OCI-LY1 (cell line): Measurements from ENCODE around the gene DPP6.

Source experiments
- H2AFZ ChIP-seq: fragments of 200-600 bp; sonication (generic), shearing (Covaris generic); 2 replicates; pipeline ENCODE4 v1.6.0; 2014; ENCODE audit warnings: antibody characterized with exemption, mild to moderate bottlenecking, low read length
- H3F3A ChIP-seq: fragments of 200-600 bp; sonication (generic), shearing (Covaris generic); 2 replicates; pipeline ENCODE4 v1.6.0; 2014; ENCODE audit warnings: mild to moderate bottlenecking, antibody characterized with exemption, low read length, moderate library complexity; ENCODE audit not compliant: insufficient read depth
- H3K27ac ChIP-seq: fragments of 200-600 bp; sonication (generic); 2 replicates; pipeline ENCODE4 v1.5.1; 2014; ENCODE audit warnings: low read length, mixed run types, mild to moderate bottlenecking, low read depth; ENCODE audit not compliant: poor library complexity, severe bottlenecking
- H3K27me3 ChIP-seq: fragments of 200-600 bp; sonication (generic); 2 replicates; pipeline ENCODE4 v1.6.0; 2014; ENCODE audit warnings: antibody characterized with exemption, mild to moderate bottlenecking, low read length, moderate library complexity; ENCODE audit not compliant: insufficient read depth
- H3K36me3 ChIP-seq: fragments of 200-600 bp; sonication (generic); 2 replicates; pipeline ENCODE4 v1.6.1; 2014; ENCODE audit warnings: mild to moderate bottlenecking, antibody characterized with exemption, low read length, moderate library complexity, mixed read lengths; ENCODE audit not compliant: insufficient read depth
- H3K4me1 ChIP-seq: fragments of 200-600 bp; sonication (generic); 2 replicates; pipeline ENCODE4 v1.5.1; 2014; ENCODE audit warnings: mild to moderate bottlenecking, low read length, moderate library complexity; ENCODE audit not compliant: insufficient read depth, severe bottlenecking
- H3K4me2 ChIP-seq: fragments of 200-600 bp; sonication (generic), shearing (Covaris generic); 2 replicates; pipeline ENCODE4 v1.6.1; 2014; ENCODE audit warnings: low read length
- H3K4me3 ChIP-seq: fragments of 200-600 bp; sonication (generic); 2 replicates; pipeline ENCODE4 v1.5.1; 2014; ENCODE audit warnings: low read length, low read depth, mild to moderate bottlenecking, mixed read lengths; ENCODE audit not compliant: poor library complexity, severe bottlenecking
- H3K79me2 ChIP-seq: fragments of 200-600 bp; shearing (Covaris generic); 2 replicates; pipeline ENCODE4 v1.6.1; 2016; ENCODE audit warnings: mixed run types, low read length, mixed read lengths; ENCODE audit not compliant: insufficient read depth
- H3K9ac ChIP-seq: fragments of 200-600 bp; sonication (generic), shearing (Covaris generic); 2 replicates; pipeline ENCODE4 v1.6.1; 2014; ENCODE audit warnings: mild to moderate bottlenecking, low read length, mixed read lengths
- H3K9me2 ChIP-seq: fragments of 200-600 bp; sonication (generic), shearing (Covaris generic); 2 replicates; pipeline ENCODE4 v1.6.1; 2014; ENCODE audit warnings: low read depth, mild to moderate bottlenecking, low read length, mixed read lengths
- H3K9me3 ChIP-seq: fragments of 200-600 bp; shearing (Covaris generic); 2 replicates; pipeline ENCODE4 v1.6.1; 2014; ENCODE audit warnings: low read length, mixed read lengths
- H4K20me1 ChIP-seq: fragments of 200-600 bp; sonication (generic), shearing (Covaris generic); 2 replicates; pipeline ENCODE4 v1.6.0; 2016; ENCODE audit warnings: mild to moderate bottlenecking, low read length; ENCODE audit not compliant: insufficient read depth
- EZH2 ChIP-seq: fragments of 200-600 bp; sonication (generic), shearing (Covaris generic); IDR thresholded peaks from 2 replicates; pipeline ENCODE4 v1.8.0; 2017; ENCODE audit warnings: borderline replicate concordance, mixed run types, mild to moderate bottlenecking, antibody characterized with exemption, low read length, moderate library complexity, mixed read lengths
- TF ChIP-seq, protein P1 (sequence below): fragments of 200-600 bp; sonication (generic), shearing (Covaris generic); IDR thresholded peaks from 2 replicates; pipeline ENCODE4 v1.5.1; 2017; ENCODE audit warnings: mild to moderate bottlenecking, antibody characterized with exemption, low read length, moderate library complexity, mixed read lengths

The DPP6 gene

DNA sequence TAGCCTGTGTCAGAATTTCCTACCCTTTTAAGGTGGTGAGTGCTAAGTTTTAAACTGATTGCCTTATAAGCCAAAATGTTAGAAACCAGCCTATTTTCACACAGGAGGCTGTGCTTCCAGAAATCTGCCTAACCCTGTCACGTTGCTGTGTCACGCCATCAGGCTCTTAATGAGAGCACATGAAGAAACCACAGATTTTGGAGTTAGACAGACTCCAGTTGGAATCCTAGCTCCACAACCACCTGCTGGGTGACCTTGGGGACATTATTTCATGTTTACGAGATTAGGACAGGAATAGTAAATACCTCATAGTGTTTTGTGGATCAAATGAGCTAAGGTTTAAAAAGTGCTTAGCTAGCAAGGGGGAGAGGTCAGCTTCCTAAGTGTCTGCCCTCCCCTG is 321.8 kb downstream of the DPP6 start:
- Histone ChIP-seq H3K9me2 (no peaks in the 10 kb centered on the region), H3K9ac (no peak overlapping the region), H3K36me3 (no peaks in the 10 kb centered on the region), H3K4me3 (no peak overlapping the region), H3F3A (no peaks in the 10 kb centered on the region), H3K27me3 (no peaks in the 10 kb centered on the region), H3K27ac (no peak overlapping the region), H3K79me2 (no peaks in the 10 kb centered on the region), H3K4me2 (no peak overlapping the region), H3K9me3 (no peaks in the 10 kb centered on the region), H3K4me1 (no peaks in the 10 kb centered on the region), H2AFZ (no peak overlapping the region), H4K20me1 (no peaks in the 10 kb centered on the region)
- TF ChIP-seq, protein P1, sequence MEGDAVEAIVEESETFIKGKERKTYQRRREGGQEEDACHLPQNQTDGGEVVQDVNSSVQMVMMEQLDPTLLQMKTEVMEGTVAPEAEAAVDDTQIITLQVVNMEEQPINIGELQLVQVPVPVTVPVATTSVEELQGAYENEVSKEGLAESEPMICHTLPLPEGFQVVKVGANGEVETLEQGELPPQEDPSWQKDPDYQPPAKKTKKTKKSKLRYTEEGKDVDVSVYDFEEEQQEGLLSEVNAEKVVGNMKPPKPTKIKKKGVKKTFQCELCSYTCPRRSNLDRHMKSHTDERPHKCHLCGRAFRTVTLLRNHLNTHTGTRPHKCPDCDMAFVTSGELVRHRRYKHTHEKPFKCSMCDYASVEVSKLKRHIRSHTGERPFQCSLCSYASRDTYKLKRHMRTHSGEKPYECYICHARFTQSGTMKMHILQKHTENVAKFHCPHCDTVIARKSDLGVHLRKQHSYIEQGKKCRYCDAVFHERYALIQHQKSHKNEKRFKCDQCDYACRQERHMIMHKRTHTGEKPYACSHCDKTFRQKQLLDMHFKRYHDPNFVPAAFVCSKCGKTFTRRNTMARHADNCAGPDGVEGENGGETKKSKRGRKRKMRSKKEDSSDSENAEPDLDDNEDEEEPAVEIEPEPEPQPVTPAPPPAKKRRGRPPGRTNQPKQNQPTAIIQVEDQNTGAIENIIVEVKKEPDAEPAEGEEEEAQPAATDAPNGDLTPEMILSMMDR: no peak
- no peak for TF ChIP-seq EZH2

DNA sequence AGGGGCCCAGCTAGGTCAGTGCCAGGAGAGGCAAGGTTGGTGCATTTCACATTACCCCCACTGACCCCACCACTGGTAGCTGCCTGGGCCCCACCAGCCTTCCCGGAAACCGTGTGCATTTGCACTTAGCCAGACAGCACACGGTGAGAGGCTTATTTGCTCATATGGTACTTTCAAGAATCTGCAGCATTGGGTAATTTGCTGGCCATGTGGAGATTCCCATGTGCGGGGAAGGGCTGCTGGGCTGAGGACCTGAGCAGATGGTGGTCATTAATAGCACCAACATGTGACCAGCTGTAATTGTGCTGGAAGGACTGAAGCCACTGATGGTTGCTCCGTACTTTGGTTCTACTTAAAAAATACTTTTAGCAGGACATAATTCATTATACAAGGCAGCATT is 323.8 kb downstream of the DPP6 start:
- no peaks in the 10 kb centered on the region for H3K36me3 ChIP-seq
- H3K9me3 ChIP-seq: no peaks in the 10 kb centered on the region
- TF ChIP-seq EZH2: no peak
- TF ChIP-seq, protein P1: no peak
- no peak overlapping the region for H3K4me3 ChIP-seq
- no peaks in the 10 kb centered on the region for H3K79me2 ChIP-seq
- H3F3A ChIP-seq: no peaks in the 10 kb centered on the region
- no peaks in the 10 kb centered on the region for H4K20me1 ChIP-seq
- H2AFZ ChIP-seq: no peak overlapping the region
- H3K27me3 ChIP-seq: no peaks in the 10 kb centered on the region
- H3K9me2 ChIP-seq: no peaks in the 10 kb centered on the region
- no peak overlapping the region for H3K27ac ChIP-seq
- no peak overlapping the region for H3K4me2 ChIP-seq
- no peak overlapping the region for H3K9ac ChIP-seq
- H3K4me1 ChIP-seq: no peaks in the 10 kb centered on the region

DNA sequence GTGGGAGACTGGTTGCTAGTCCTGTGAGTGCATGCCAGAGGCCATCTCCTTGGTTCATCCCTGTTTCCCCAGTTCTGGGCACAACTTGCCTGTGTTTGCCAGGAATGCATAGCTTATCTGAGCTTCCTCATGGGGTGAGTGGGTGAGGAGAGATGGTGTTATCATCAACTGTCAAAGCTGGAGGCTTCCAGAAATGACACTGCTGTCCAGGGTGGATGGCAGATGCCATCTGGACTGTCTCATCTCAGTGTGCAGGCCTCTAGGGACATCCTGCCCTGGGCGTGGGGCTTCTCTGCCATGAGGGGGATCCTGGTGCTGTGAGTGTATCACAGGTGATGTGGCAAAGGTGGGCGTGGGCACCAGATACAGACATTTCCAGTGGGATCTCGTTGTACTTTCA is 328.6 kb downstream of the DPP6 start:
- no peaks in the 10 kb centered on the region for H3K27me3 ChIP-seq
- H3K79me2 ChIP-seq: no peaks in the 10 kb centered on the region
- H2AFZ ChIP-seq: no peak overlapping the region
- H3K9me2 ChIP-seq: no peaks in the 10 kb centered on the region
- H3K9ac ChIP-seq: no peak overlapping the region
- no peaks in the 10 kb centered on the region for H4K20me1 ChIP-seq
- H3K4me3 ChIP-seq: no peak overlapping the region
- no peaks in the 10 kb centered on the region for H3K4me1 ChIP-seq
- TF ChIP-seq EZH2: no peak
- TF ChIP-seq, protein P1: no peak
- H3K36me3 ChIP-seq: no peaks in the 10 kb centered on the region
- H3K9me3 ChIP-seq: no peaks in the 10 kb centered on the region
- no peaks in the 10 kb centered on the region for H3F3A ChIP-seq
- no peak overlapping the region for H3K27ac ChIP-seq
- no peak overlapping the region for H3K4me2 ChIP-seq
